Activated CD4-positive, alpha-beta T cell treated with anti-CD3 and anti-CD28 coated beads, Interleukin-2, amount 50 U/mL, for 4 hours (primary cell): Measurements from ENCODE around the gene ATF4.
A peak's percentile ranks its signal among the peaks of the same experiment; 100 is the strongest.

Experiments
- DNase-seq, 2 experiments: peaks; one replicate each; pipeline ENCODE4 v3.0.0-alpha.2; 2020

The ATF4 gene, protein sequence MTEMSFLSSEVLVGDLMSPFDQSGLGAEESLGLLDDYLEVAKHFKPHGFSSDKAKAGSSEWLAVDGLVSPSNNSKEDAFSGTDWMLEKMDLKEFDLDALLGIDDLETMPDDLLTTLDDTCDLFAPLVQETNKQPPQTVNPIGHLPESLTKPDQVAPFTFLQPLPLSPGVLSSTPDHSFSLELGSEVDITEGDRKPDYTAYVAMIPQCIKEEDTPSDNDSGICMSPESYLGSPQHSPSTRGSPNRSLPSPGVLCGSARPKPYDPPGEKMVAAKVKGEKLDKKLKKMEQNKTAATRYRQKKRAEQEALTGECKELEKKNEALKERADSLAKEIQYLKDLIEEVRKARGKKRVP

GRCh38 chr22:39520226-39521105 lies at the start of gene ATF4:
Gene ATF4 (plus strand): TSS chr22:39520562. CDS start chr22:39521446, 884 bp downstream.
- peak; percentile 95 for DNase-seq

- DNase-seq: no peak
Observed at GRCh38 chr22:39471381-39472141, 48.8 kb upstream of the ATF4 start.

- DNase-seq: no peak
Observed at GRCh38 chr22:39472570-39473556, 47.5 kb upstream of the ATF4 start.

DNA sequence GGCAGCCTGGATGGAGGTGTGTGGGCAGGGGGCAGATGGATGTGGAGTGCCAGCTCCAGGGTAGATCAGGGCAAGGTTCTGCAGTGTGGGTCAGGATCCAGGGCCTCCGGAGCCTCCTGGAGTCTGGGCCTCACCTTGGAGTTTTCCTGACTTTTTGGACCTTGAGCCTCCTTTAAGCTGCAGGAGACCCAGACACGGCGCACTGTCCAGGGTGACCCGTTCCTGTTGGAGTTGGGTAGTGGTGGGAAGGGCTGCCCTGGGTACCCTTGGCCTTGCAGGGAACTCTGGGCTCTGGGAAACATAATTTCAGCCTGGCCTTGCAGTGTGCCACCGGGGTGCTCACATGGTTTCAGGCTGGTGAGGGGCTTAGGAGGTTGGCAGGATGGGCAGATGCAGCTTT lies 46.5 kb upstream of the ATF4 start:
- no peak for DNase-seq

DNA sequence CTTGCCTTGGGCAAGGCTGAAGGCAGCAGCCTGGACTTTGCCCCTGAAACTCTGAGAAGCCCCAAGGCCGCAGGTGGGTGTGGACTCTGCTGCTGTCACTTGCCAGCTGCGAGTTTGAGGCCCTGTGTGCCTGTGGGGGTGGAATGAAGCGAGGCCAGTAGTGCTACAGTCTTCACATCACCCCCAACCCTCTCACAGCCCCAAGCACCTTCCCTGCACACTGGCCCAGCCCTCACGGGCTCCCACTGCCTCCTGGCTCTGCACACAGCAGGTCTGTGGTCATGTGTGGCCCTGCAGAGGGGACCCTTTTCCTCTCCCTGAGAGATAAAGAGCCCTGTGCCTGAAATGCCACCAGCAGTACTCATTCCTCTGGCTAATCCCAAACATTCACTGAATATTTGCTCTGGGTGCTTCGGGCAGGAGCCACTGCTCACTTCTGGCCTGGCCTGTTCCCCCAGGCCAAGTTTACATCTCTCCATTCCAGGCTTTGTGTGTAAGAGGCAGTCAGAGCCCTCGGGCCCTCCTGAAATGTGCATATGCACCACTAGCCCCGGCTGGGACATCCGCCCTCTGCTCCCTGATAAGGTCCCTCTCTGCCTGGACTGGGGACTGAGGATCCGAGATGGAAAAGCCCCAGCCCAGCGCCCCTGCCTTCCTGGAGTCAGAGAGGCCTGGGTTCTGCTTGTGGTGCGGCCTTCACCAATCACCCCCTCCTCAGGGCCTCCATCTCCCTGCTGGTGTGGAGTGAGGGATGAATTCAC lies 45.8 kb upstream of the ATF4 start:
- DNase-seq: no peak

DNA sequence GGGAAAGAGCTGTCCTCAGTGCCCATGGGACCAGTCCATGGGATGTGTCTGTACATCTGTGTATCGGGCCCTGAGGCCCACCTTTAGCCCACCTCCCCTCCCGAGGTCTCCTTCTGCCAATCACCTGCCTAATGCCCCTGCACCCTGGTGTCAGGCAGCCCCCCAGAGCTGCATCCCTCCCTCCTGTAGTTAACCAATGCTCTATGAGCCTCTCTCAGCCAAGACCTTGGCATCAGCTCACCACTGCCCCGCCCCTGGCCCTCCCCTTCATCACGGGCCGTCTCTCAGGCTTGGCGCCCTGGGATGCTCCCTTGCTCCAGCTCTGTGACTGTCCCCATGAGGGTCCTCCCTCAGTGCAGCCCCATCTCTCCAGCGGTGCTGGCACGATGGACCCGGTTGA lies 45.0 kb upstream of the ATF4 start:
- DNase-seq: no peak

GRCh38 chr22:39475902-39476301 lies 44.5 kb upstream of the ATF4 start:
- DNase-seq: no peak

DNA sequence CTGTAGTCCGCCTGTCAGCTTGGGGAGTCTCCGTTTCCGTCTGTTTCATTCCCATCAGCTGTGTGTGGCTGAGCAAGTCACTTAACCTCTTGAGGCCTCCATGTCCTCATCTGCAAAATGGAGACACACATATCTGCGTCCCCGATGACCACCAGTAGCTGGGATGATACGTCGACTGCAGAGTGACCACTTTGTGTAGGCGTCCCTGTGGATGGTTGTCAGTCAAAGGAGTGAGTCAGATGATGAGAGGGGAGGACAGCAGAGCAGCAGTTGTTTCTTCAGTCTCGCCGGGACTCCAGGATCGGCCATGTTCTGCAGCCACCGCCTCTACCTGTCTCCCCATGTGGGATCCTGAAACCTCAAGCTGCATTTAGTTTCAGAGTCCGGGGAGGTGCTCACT lies 43.7 kb upstream of the ATF4 start:
- no peak for DNase-seq

DNA sequence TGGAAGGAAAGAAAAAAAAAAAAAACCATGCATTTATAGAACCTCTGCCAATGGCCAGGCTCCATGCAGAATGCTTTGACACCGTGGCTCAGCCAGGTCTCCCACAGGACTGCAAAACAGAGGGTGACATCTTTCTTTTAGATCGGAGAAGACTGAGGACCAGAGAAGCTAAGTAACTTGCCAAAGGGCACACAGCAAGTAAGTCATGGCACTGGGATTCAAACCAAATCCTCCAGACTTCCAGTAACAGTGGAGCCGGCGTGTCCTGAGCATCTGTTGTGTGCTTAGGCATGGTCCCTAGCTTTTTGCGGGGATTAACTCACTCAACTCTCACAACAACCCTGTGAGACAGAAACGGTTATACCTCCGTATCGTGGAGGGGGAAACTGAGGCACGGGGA lies 42.8 kb upstream of the ATF4 start:
- no peak for DNase-seq

- no peak for DNase-seq
Observed at GRCh38 chr22:39478441-39478850, 41.9 kb upstream of the ATF4 start.

DNA sequence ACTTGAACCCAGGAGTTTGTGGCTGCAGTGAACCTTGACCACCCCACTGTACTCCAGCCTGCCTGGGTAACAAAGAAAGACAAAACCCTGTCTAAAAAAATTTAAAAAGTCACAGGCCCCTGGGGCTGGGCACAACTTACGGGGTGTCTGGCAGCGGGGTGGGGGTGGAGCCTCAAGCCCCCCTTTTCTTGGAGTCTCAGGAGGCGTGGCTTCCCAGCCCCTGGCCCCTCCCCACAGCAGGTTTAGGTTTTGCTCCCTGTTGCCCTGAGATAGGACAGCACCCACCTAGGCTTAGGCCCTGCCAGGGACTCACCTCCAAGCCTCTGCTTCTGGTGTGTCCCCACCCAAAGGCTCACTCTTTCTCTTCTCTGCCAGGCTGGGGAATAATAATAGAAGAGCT lies 41.1 kb upstream of the ATF4 start:
- no peak for DNase-seq

DNA sequence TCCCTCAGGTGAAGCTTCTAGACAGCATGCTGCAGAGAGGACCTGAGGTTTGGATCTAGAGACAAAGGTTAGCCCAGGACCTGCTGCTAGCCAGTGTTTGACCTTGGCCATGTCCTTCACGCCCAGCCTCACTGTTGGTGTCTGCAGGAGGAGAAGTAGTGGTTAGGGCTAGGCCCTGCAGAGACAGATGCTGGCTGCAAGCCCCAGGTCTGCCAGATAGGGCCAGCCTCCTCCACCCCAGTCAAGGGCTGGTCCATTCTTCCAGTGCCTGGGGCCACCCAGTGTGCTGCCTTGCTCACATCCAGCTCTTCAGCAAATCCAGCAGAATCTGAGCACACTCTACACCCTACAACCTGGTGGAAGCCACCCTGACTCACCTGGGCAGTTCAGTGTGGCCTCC lies 39.8 kb upstream of the ATF4 start:
- no peak for DNase-seq

DNA sequence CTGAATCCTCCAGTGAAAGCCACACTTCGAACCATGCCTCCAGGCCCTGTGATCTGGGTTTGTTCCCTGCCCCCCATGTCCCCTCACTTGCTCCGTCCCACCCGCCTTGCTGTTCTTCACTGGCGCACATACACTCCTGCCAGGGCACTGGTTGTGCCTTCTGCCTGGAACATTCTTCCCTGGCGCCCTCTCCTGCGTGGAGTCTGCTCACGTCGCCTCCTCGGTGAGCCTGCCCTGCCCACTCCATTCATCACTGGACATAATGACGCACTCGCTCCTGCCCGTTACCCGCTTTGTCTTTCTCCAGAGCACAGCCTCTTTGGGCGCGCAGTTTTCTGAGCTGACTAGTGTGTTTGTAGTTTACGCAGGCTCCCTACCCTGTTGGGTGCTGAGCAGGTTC lies 39.3 kb upstream of the ATF4 start:
- DNase-seq: no peak

- no peak for DNase-seq
Observed at GRCh38 chr22:39481595-39481994, 38.8 kb upstream of the ATF4 start.

DNA sequence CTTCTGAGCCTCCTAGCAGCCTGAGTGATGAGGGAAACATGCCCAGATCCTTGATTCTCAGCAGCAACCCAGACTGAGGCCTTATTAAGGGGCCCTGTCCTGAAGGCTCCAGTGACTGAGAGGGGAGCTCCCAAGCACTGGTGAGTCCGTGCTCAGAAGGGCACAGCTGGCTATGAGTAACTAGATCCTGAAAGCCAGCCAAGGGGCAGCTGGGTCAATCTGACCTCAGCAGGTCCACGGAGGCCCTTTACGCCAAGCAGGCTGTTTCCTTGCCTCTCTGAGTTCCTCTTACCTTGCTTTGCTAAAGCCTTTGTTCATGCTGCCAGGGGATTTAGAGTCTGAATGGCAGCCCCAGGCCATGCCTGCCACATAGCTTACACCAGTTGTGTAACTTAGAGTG lies 37.6 kb upstream of the ATF4 start:
- no peak for DNase-seq

DNA sequence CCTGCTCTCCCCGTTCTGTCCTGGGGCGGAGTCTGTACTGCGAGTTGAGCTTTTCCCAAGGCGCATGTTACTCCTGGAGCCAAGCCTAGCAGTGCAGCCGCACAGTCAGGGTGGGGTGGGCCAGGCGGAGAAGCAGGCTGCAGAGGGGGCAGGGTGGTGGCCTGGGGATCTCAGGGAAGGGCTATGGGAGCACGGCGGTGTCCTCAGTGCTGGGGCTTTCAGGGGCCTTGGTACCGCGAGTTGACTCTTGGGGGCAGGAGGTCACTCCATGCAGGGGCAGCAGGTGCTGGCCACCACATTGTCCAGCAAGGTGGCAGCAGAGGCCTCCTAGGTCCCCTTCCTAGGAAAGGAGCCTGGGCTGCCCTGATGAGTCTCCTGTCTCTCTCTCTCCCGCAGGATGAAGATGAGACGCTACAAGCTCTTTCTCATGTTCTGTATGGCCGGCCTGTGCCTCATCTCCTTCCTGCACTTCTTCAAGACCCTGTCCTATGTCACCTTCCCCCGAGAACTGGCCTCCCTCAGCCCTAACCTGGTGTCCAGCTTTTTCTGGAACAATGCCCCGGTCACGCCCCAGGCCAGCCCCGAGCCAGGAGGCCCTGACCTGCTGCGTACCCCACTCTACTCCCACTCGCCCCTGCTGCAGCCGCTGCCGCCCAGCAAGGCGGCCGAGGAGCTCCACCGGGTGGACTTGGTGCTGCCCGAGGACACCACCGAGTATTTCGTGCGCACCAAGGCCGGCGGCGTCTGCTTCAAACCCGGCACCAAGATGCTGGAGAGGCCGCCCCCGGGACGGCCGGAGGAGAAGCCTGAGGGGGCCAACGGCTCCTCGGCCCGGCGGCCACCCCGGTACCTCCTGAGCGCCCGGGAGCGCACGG lies 33.2 kb upstream of the ATF4 start:
- no peak for DNase-seq

- no peak for DNase-seq
Observed at GRCh38 chr22:39487826-39488520, 32.4 kb upstream of the ATF4 start.

- no peak for DNase-seq
Observed at GRCh38 chr22:39488563-39489083, 31.7 kb upstream of the ATF4 start.
